GM18502 (cell line): ENCODE data around the gene PPP1R14D.

Source experiments
- ATAC-seq: cut with Tn5 transposase; IDR thresholded peaks from one replicate; pipeline ENCODE4 v1.9.1; 2021; ENCODE audit warnings: mild to moderate bottlenecking; ENCODE audit not compliant: unreplicated experiment, poor library complexity

PPP1R14D gene

DNA sequence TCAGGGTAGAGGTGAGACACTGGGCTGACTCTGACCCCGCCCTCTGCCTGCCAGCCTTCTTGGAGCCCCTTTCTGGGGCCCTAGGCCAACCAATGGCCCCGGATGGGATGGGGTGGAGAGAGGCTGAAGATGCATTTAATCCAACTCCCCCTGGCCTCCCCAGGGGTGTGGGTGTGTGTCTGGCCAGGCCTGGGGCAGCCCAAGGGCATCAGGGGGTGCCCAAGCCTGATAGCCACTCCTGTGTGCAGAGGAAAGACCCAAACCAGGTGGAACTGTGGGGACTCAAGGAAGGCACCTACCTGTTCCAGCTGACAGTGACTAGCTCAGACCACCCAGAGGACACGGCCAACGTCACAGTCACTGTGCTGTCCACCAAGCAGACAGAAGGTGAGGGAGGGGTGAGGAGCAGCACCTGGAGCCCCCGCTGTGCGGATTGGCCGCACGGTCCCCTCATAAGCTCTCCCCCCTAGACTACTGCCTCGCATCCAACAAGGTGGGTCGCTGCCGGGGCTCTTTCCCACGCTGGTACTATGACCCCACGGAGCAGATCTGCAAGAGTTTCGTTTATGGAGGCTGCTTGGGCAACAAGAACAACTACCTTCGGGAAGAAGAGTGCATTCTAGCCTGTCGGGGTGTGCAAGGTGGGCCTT lies 24.9 kb upstream of the PPP1R14D start:
- no peak for ATAC-seq

DNA sequence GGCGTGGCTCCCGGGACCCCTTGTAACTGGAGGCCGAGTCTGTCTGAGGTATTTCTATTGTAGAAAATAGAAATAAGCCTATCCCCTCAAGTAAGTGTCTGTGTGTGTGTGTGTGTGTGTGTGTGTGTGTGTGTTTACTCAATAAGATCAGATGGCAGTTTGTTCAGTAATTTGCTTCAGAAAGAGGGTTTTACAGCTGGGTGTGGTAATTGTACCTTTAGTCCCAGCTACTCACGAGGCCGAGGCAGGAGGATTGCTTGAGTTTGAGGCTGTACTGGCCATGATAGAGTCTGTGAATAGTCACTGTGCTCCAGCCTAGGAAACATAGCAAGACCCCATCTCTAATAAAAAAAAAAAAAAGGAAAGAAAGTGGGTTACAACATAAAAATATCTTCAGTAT lies 24.0 kb upstream of the PPP1R14D start:
- ATAC-seq = no peak

- ATAC-seq = no peak
Measured at GRCh38 chr15:40850576-40851112, 22.1 kb upstream of the PPP1R14D start.

DNA sequence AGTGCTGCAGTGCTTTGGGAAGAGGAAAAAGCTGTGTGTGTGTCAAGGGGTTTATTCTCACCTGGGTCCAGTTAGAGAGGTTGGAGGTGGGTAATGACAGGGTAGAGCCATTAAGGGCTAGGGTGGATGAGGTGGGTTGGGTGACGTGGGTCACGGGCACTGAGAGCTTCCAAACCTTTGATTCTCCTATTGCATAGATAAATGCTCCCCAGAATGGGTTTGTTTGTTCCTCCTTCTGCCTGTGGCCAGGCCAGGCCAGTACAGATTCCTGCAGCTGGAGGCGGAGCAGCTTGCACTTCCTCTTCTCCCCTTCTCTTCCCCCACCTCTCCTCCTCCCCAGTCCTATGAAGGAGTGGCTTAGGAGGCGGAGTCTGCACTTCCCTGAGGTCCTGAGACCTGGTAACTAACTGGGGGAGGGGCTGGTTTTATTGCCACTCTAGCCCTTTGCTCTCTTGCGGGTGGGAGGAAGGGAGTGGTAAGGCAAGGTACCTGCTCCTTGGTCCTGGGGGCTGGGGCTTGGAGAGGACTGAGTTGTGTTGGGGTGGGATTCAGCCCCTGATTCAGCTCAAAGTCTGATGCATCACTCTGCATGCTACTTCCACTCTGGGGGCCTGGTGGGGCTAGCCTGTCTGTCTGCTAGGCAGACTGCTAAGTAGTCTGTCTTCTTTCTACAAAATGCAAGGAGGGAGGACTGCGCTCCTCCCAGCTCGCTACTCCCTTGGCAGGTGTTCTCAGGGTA lies 18.9 kb upstream of the PPP1R14D start:
- peak; percentile 77 for ATAC-seq

DNA sequence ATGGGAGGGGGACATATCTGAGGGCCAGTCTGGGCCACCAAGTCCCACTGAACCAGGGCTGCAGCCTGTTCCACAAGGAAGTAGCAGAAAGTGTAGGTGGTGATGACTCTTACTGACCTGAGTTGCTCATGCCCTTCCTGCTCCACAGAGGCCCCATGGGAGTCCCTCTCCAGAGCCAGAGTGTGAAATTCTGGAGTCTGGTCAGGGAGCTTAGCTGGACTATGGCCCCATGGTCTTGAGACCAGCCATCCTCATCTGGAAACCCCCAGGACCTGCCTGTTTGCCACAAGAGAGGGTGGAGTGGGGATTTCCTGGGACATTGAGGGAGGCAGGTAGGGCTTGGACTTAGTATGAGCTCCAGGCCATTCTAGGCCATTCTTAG lies 18.3 kb upstream of the PPP1R14D start:
- no peak for ATAC-seq

GRCh38 chr15:40845511-40846284 lies 17.2 kb upstream of the PPP1R14D start:
- ATAC-seq = no peak

- ATAC-seq = no peak
Measured at GRCh38 chr15:40845036-40845435, 16.5 kb upstream of the PPP1R14D start.

GRCh38 chr15:40844696-40845030 lies 16.2 kb upstream of the PPP1R14D start:
- no peak for ATAC-seq

DNA sequence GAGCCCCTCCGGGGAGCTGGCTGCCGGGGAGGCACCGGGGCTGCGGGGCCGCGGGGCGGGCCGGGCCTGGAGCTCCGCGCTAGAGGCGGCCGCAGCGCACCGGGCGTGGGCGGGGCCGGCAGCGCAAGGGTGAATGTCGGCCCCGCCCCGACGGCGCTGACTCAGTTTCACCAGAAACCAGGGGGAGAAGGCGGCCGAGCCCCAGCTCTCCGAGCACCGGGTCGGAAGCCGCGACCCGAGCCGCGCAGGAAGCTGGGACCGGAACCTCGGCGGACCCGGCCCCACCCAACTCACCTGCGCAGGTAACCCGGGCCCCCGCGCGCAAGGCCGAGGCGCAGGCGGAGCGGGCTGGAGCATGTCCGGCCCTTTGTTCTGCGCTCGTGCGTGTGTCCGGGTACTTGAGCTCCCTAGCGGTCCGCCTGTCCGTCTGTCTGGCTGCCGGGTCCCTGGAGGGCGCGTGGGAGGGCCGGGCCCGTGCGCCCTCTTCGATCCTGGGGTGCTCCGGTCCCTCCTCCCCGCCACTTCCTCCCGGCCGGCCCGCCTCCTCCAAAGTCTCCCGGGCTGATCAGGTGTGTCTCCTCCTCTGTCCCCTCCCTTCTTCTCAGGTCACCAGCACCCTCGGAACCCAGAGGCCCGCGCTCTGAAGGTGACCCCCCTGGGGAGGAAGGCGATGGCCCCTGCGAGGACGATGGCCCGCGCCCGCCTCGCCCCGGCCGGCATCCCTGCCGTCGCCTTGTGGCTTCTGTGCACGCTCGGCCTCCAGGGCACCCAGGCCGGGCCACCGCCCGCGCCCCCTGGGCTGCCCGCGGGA lies 15.6 kb upstream of the PPP1R14D start, which contains the start of gene SPINT1:
Gene SPINT1 (plus strand): TSS at position 164 of the 811 bp plus-strand sequence. CDS start 507 bp downstream, at position 671.
- ATAC-seq = no peak

DNA sequence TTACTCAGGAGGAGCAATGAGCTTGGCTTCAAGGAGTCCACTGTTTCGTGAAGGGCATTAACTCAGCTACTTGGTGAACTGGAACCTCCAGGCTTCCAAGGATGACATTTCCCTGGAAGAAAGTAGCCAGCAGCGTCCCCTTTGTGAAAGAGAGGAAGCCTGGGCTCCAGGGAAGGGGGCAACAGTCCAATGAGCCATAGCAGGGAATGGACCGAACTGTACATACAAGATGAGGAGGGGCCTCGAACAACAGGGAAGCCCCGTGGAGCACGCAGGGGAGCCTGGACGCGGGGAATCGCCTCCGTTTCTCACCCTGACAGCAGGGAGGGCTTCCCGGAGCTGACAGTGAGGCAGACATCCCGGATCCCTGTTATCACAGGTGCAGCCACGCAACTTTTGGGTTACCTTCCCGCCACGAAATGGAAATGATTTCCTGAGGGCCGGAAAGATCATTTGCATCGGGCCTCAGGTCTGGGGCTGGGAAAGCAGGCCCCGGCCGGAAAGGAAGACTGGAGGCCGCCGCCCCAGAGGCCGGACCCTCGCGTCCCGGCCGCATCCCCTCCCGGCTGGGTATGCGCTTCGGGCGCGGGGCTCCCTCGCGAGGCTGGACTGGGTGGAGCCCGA lies 14.9 kb upstream of the PPP1R14D start:
- no peak for ATAC-seq

DNA sequence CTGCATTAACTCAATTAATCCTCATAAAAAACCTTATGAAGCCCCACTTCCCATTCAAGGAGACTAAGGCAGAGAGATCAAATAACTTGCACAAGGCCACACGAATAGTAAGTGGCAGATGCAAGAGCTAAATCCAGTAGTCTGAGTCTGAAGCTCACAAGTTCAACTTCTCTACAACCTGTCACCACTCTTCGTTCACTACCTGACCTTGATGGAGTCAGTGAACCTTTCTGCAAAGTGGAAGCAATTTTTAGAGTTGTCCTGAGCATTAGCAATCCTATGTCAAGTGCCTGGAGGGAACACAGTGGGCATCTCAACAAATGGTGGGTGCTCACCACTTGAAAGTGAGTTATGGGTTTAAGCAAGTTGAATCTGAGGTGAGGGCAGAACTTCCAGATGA lies 13.2 kb upstream of the PPP1R14D start:
- no peak for ATAC-seq

- ATAC-seq = no peak
Measured at GRCh38 chr15:40838756-40839155, 10.2 kb upstream of the PPP1R14D start.

- no peak for ATAC-seq
Measured at GRCh38 chr15:40836020-40836419, 7.5 kb upstream of the PPP1R14D start.

DNA sequence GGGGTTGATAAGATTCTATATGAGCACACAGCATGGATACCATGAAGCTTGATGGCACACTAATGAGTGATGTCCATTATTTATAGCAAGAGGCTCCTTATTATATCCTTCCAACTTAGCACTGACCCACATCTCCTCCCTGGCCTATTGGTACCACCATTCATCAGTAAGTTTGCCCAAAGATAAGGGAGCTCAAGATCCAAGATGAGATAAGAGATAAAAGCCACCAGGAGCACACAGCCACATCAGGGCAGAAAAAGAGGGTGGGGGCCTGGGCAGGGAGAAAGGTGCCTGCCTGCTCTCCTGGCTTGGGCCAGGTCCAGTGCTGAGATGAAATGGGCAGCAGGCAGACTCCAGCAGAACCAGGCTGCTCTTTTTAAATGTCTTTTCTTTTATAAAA lies 4.4 kb upstream of the PPP1R14D start:
- ATAC-seq = no peak

DNA sequence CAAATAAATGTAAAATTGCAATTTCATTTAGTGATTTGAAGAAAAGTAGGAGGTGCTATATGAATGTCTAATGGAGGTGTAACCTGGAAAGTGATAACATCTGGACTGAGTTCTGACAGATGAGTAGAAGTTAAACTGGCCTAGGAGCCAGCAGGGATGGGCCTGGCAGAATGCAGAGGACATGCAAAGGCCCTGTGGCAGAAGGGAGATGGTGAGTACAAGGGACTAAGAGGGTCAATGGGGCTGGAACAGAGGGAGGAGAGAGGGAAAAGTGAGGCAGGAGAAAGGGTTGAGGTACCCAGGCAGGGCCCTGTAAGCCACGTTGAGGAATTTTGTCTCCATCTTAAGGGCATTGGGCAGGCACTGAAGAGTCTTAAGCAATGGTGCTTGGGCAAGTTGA lies 3.4 kb upstream of the PPP1R14D start:
- ATAC-seq = no peak

DNA sequence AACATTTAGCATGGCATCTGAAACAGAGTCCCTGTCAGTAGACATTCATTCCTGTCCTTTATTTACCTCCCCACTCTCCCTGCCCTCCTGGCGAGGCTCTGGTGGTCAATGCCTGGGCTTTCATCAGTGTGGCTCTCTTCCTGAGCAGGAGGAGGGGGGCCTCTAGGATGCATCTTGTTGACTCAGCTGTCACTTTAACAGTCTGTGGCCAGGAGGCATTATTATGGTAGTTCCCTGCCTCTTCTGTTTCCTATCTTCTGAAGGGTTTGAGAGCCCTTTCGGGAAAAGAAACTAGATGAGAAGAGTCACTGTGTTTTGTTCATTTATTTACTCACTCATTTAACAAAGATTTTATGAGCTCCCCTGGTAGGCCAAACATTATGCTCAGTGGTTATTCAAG lies 2.4 kb upstream of the PPP1R14D start:
- ATAC-seq = no peak

DNA sequence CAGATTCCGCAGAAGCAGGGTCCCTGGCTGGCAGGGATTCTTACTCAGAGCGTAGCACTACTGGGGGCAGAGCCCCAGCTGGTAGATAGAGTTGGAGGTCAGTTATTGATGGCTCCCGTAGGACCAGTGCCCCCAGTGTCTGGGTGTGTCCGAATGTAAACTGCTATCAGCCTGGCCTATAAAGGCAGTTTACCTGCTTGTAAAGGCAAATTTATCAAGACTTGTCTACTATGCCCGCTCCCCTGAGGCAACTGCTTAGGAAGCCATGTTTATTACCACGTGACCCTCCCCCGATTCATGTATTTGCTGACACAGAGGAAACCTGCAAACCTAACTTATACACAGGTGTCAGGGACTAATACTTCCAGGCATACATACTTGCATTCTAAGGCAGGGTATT lies 607 bp upstream of the PPP1R14D start:
- ATAC-seq = no peak

- no peak for ATAC-seq
Measured at GRCh38 chr15:40826423-40827075, 2.0 kb downstream of the PPP1R14D start.

- no peak for ATAC-seq
Measured at GRCh38 chr15:40825661-40826422, 2.7 kb downstream of the PPP1R14D start.
